ENCODE data around the gene TP73.

- TF ChIP-seq EZH2phosphoT487 (IDR thresholded peaks at IDR 0.05; ENCODE audit: low read depth) (no peak), CTCF (IDR thresholded peaks at IDR 0.05; ENCODE audit: low read depth, low read length) (no peak)
Measured at GRCh38 chr1:3743826-3744225, 91.5 kb downstream of the TP73 start.
